ENCODE results near the gene LNP1.

DNA sequence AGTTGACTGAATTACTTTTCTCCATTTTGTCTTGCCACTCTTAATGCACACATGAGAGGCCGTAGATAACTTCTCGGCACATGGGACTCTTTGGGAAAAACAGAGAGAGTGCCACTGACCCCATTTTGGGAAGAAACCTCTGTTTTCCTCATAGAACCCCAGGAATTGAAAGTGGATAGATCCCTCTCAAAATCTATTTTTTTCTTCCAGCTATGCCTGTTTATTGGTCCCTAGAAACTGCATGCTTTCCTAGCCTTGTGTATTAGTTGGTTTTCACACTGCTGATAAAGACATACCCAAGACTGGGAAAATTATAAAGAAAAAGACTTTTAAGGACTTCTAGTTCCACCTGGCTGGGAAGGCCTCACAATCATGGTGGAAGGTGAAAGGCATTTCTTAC, 67.3 kb downstream of the LNP1 start:
- TF ChIP-seq POLR2A (IDR thresholded peaks at IDR 0.05), result no peak
- TF ChIP-seq, protein P1, sequence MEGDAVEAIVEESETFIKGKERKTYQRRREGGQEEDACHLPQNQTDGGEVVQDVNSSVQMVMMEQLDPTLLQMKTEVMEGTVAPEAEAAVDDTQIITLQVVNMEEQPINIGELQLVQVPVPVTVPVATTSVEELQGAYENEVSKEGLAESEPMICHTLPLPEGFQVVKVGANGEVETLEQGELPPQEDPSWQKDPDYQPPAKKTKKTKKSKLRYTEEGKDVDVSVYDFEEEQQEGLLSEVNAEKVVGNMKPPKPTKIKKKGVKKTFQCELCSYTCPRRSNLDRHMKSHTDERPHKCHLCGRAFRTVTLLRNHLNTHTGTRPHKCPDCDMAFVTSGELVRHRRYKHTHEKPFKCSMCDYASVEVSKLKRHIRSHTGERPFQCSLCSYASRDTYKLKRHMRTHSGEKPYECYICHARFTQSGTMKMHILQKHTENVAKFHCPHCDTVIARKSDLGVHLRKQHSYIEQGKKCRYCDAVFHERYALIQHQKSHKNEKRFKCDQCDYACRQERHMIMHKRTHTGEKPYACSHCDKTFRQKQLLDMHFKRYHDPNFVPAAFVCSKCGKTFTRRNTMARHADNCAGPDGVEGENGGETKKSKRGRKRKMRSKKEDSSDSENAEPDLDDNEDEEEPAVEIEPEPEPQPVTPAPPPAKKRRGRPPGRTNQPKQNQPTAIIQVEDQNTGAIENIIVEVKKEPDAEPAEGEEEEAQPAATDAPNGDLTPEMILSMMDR (IDR thresholded peaks at IDR 0.05), result no peak

Data from ovary (tissue), 3 donors.